GM18498 (cell line): ENCODE measurements around the gene RFPL3.

Experiments used
- ATAC-seq: cut with Tn5 transposase; IDR thresholded peaks from one replicate; pipeline ENCODE4 v1.9.1; 2021; ENCODE audit warnings: mild to moderate bottlenecking, moderate library complexity; ENCODE audit not compliant: unreplicated experiment

The RFPL3 gene

GRCh38 chr22:32409977-32410376 lies 52.3 kb downstream of the RFPL3 start:
- no peak for ATAC-seq

GRCh38 chr22:32410459-32410858 lies 52.8 kb downstream of the RFPL3 start:
- no peak for ATAC-seq
